Colonic mucosa (tissue), 4 donors: Measurements from ENCODE around the gene AARS2. TPM values are rescaled to one million over a fixed set of nuclear protein-coding genes. Genes with fewer than 3 reads are reported as not detected.

Source experiments
- DNase-seq: peaks from one replicate; pipeline ENCODE4 v3.0.0-alpha.2; 2020
- H3K27ac ChIP-seq: fragments of 200-600 bp; one replicate; pipeline ENCODE4 v1.8.0; 2021
- H3K27me3 ChIP-seq: fragments of 200-600 bp; one replicate; pipeline ENCODE4 v1.8.0; 2021
- H3K36me3 ChIP-seq: fragments of 200-600 bp; one replicate; pipeline ENCODE4 v1.8.0; 2021
- H3K4me1 ChIP-seq: fragments of 200-600 bp; one replicate; pipeline ENCODE4 v1.8.0; 2021; ENCODE audit warnings: mild to moderate bottlenecking
- H3K4me3 ChIP-seq: fragments of 200-600 bp; one replicate; pipeline ENCODE4 v1.8.0; 2021
- H3K9ac ChIP-seq, 2 donors: one replicate each; pipeline ENCODE4 v1.7.0; 2013; ENCODE audit warnings: control low read depth in 2 of 2, low read depth in 2 of 2, low read length in 2 of 2
- H3K9me3 ChIP-seq: fragments of 200-600 bp; one replicate; pipeline ENCODE4 v1.8.0; 2021
- intact Hi-C: fragments of 100-400 bp; cut with DNase I; formaldehyde crosslinking; loops from one replicate; pipeline ENCODE4 v1.14.1; 2022
- total RNA-seq, 2 donors: library from RNA; stranded (reverse); fragmentation: NEBNext Ultra II Directional in 1 of 2; extraction: Animal tissue kit (Norgen Biotek cat#: 25700) in 1 of 2; gene quantifications; one replicate each; pipeline ENCODE4 v1.2.1, GENCODE V29; 2021
- TF ChIP-seq, protein P1 (sequence below): fragments of 200-600 bp; IDR thresholded peaks from one replicate; pipeline ENCODE4 v1.8.0; 2022; ENCODE audit warnings: antibody characterized with exemption, mild to moderate bottlenecking
- donor health status: healthy.
- donor health status: DM: no; HTN: no; CAD: no.
- donor health status: DM: no; HTN: no; CAD: no.

Gene AARS2
- total RNA-seq, 2 donors from 2014 or later: 9.0 to 27.7 TPM

DNA sequence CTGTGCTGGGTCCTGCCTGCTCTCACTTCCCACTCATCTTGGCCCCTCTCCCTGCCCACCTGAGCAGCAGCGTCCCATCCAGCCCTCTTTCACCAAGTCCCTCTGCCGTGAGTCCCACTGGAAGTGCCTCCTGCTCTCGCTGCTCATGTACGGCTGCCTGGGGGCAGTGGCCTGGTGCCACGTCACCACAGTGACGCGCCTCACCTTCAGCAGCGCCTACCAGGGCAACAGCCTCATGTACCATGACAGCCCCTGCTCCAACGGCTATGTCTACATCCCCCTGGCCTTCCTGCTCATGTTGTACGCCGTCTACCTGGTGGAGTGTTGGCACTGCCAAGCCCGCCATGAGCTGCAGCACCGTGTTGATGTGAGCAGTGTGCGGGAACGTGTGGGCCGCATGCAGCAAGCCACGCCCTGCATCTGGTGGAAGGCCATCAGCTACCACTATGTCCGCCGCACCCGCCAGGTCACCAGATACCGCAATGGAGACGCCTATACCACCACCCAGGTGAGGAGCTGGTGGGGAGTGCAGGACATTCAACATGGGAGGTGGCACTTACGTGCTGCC is 40.1 kb downstream of the AARS2 start:
- TF ChIP-seq, protein P1, sequence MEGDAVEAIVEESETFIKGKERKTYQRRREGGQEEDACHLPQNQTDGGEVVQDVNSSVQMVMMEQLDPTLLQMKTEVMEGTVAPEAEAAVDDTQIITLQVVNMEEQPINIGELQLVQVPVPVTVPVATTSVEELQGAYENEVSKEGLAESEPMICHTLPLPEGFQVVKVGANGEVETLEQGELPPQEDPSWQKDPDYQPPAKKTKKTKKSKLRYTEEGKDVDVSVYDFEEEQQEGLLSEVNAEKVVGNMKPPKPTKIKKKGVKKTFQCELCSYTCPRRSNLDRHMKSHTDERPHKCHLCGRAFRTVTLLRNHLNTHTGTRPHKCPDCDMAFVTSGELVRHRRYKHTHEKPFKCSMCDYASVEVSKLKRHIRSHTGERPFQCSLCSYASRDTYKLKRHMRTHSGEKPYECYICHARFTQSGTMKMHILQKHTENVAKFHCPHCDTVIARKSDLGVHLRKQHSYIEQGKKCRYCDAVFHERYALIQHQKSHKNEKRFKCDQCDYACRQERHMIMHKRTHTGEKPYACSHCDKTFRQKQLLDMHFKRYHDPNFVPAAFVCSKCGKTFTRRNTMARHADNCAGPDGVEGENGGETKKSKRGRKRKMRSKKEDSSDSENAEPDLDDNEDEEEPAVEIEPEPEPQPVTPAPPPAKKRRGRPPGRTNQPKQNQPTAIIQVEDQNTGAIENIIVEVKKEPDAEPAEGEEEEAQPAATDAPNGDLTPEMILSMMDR: no peak
- Histone ChIP-seq H3K4me1 (peaks cover 4% of the 10 kb centered on the region), H3K4me3 (no peak overlapping the region), H3K27me3 (peaks cover 53% of the 10 kb centered on the region), H3K27ac (no peak overlapping the region), H3K36me3 (no peaks in the 10 kb centered on the region), H3K9ac (no peak overlapping the region), H3K9me3 (no peaks in the 10 kb centered on the region)
- intact Hi-C loops: no loop called here
- DNase-seq: no peak

DNA sequence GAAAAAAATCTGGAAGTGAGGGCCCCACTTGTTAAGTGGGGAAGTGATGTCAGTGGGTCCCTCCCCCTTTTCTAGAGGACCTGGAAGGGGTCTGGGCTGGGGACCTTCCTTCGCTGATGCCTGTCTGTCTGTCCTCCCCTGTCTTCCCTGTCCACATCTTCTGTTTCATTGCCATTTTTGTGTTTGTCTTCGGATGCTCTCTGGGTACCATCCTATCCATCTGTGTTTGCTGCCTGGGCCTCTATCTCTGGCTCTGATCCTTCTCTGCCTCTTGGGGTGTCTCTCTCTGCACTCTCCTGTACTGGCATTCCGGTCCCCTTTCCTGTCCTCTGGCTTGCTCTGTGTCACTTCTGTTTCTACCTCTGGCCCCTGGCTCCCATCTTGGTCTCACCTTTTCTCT is 40.6 kb downstream of the AARS2 start:
- H3K36me3 ChIP-seq: no peaks in the 10 kb centered on the region
- no peak for DNase-seq
- H3K27me3 ChIP-seq: peaks cover 49% of the 10 kb centered on the region
- H3K27ac ChIP-seq: no peak overlapping the region
- H3K4me3 ChIP-seq: no peak overlapping the region
- intact Hi-C loops: no loop called here
- peaks cover 4% of the 10 kb centered on the region for H3K4me1 ChIP-seq
- TF ChIP-seq, protein P1: no peak
- no peaks in the 10 kb centered on the region for H3K9me3 ChIP-seq
- no peak overlapping the region for H3K9ac ChIP-seq

DNA sequence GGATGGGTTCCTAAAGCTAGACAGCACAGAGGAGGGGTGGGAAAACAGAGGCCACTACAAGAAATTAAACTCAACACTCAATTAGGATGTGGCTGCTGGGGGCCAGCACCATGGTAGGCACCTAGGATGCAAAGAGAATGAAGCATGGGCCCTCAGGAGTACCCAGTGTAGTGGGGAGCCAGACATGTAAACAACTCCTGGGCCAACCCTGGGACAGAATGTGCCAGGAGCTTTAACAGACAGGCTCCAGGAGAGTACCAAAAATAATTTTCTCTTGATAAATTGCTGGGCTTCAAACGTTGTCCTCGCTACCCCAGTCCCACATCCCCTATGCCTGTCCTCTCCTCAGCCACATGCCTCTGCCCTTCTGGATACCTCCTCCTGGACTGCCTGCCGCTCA is 41.2 kb downstream of the AARS2 start:
- no peaks in the 10 kb centered on the region for H3K9me3 ChIP-seq
- intact Hi-C loops: no loop called here
- no peak for DNase-seq
- no peak overlapping the region for H3K27ac ChIP-seq
- no peak overlapping the region for H3K4me3 ChIP-seq
- TF ChIP-seq, protein P1: no peak
- peaks cover 4% of the 10 kb centered on the region for H3K4me1 ChIP-seq
- peaks cover 49% of the 10 kb centered on the region for H3K27me3 ChIP-seq
- no peak overlapping the region for H3K9ac ChIP-seq
- no peaks in the 10 kb centered on the region for H3K36me3 ChIP-seq

DNA sequence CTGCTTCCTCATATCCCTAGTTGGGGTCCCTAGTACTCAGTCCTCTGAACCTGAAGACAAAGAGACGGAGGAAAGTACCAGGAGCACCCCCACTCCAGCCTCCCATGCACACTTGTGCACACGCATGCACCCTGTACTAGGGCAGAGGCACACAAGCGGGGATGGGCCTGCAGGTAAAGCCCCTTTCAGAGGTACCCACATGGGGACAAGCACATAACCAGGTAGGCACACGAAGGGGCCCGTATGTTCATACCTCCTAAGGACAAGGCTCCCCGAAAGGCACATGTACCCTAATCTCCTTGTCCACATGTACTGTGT is 41.8 kb downstream of the AARS2 start:
- Histone ChIP-seq H3K36me3 (no peaks in the 10 kb centered on the region), H3K9ac (no peak overlapping the region), H3K27me3 (peaks cover 46% of the 10 kb centered on the region), H3K4me3 (no peak overlapping the region), H3K9me3 (no peaks in the 10 kb centered on the region), H3K27ac (no peak overlapping the region), H3K4me1 (peaks cover 4% of the 10 kb centered on the region)
- intact Hi-C loops: no loop called here
- TF ChIP-seq, protein P1: no peak
- no peak for DNase-seq

DNA sequence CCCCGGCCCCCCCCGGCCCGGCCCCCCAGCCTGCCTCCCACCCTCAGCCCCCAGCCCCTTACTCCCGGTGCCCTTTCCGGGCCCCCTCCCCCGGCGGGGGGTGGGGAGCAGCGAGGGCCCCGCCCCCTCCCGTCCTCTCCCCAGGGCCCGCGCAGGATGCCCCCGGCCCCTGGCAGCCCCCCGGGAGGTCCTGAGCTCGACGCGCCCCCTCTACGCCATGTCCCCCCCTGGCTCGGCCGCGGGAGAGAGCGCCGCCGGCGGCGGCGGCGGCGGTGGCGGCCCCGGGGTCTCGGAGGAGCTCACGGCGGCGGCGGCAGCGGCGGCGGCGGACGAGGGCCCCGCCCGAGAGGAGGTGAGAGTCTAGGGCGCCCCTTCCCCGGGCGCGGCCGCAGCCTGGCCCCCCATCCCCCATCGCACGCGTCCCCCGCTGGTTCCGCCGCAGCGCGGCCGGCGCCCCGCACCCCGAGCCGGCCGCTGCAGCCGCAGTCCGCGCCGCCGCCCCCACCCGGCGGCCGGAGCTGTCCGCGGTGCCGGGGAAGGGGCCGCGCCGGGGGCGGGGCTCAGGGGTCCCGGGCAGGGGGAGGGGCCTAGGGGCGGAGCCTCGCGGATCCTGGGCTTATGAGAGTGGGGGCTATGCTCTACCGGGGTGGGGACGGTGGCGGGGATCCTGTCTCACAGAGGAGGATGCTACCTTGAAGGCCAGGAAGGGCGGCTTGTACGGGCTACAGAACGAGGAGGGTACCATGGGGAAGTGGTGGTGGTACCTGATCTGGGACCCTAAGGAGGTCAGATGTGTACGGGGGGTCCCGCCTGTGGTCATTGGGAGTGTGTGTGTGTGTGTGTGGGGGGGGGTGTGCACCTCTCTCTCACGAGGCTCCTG is 42.4 kb downstream of the AARS2 start:
- TF ChIP-seq, protein P1: no peak
- Histone ChIP-seq H3K27ac (no peak overlapping the region), H3K4me1 (peaks cover 3% of the 10 kb centered on the region), H3K4me3 (no peak overlapping the region), H3K36me3 (no peaks in the 10 kb centered on the region), H3K9ac (no peak overlapping the region), H3K9me3 (no peaks in the 10 kb centered on the region), H3K27me3 (peaks cover 40% of the 10 kb centered on the region)
- no peak for DNase-seq
- intact Hi-C loops: no loop called here
